Subcutaneous abdominal adipose tissue (tissue), 5 donors: ENCODE results near the gene APOBEC2.

Experiments used
- H3K27ac ChIP-seq: one replicate; pipeline ENCODE4 v1.7.0; 2013; ENCODE audit warnings: low read depth, mild to moderate bottlenecking, inconsistent platforms, low read length, moderate library complexity
- H3K27me3 ChIP-seq, 5 donors: one replicate each; pipeline ENCODE4 v1.7.0; 2013; ENCODE audit warnings: low read length in 5 of 5, inconsistent platforms in 1 of 5; ENCODE audit not compliant: control insufficient read depth in 5 of 5, insufficient read depth in 4 of 5
- H3K36me3 ChIP-seq, 5 donors: one replicate each; pipeline ENCODE4 v1.7.0; 2013; ENCODE audit warnings: low read length in 5 of 5; ENCODE audit not compliant: control insufficient read depth in 5 of 5, insufficient read depth in 5 of 5
- H3K4me1 ChIP-seq, 5 donors: one replicate each; pipeline ENCODE4 v1.7.0; 2013; ENCODE audit warnings: low read length in 5 of 5, mild to moderate bottlenecking in 3 of 5, moderate library complexity in 1 of 5; ENCODE audit not compliant: control insufficient read depth in 5 of 5, insufficient read depth in 5 of 5
- H3K4me3 ChIP-seq, 5 donors: one replicate each; pipeline ENCODE4 v1.7.0; 2013; ENCODE audit warnings: low read length in 5 of 5, low read depth in 1 of 5
- H3K9ac ChIP-seq, 5 donors: one replicate each; pipeline ENCODE4 v1.7.0; 2013; ENCODE audit warnings: low read length in 5 of 5, mild to moderate bottlenecking in 4 of 5, moderate library complexity in 3 of 5
- H3K9me3 ChIP-seq, 5 donors: one replicate each; pipeline ENCODE4 v1.7.0; 2013; ENCODE audit warnings: low read length in 5 of 5; ENCODE audit not compliant: control insufficient read depth in 5 of 5
- donor health status: healthy.
- donor health status: healthy.
- donor health status: healthy.
- donor health status: healthy.
- donor health status: healthy.

The APOBEC2 gene

DNA sequence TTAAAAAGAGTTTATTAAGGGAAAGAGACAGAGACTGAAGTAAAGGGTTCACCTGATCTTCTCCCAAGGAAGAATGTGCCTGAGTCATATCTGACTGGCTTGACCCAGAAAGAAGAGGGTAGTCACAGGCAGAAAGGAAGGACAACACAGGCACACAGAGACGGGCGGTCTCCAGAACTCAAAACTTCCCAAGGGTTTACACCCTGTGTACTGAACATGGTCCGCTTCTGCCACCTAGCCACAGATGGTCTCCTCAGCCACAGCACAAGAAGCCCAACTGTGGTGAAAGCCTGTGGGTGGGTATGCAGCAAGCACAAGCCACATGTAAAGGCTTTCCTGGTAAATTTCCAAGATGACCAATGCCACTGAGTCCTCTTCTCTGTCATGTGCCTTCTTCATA, 31.2 kb upstream of the APOBEC2 start:
- H3K9ac ChIP-seq = no peak overlapping the region
- no peaks in the 10 kb centered on the region for H3K36me3 ChIP-seq
- H3K4me3 ChIP-seq = no peak overlapping the region
- no peaks in the 10 kb centered on the region for H3K4me1 ChIP-seq
- peaks cover 0 to 8% (median 0%) of the 10 kb centered on the region in 5 donors for H3K9me3 ChIP-seq
- H3K27me3 ChIP-seq = no peaks in the 10 kb centered on the region
- H3K27ac ChIP-seq = no peak overlapping the region

DNA sequence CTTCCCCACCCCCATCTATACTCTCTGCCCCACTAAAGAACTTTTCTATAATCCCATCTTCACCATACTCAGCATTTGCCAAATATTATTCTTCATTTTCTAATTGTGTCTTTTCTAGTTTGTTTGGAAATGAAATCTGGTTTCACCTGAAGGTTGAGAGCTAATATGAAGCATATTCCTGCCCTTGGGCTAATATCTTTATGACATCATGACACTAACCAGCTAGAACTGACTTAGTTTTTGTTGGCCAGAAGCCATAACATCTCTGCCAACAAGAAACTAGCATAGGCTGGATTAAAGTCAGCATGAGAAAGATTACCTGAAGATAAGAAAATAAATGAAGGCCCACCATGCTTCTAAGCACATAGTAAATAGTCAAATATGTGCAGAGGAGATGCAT, 30.7 kb upstream of the APOBEC2 start:
- no peak overlapping the region for H3K27ac ChIP-seq
- no peak overlapping the region for H3K4me3 ChIP-seq
- no peaks in the 10 kb centered on the region for H3K27me3 ChIP-seq
- H3K9ac ChIP-seq = no peak overlapping the region
- H3K36me3 ChIP-seq = no peaks in the 10 kb centered on the region
- H3K9me3 ChIP-seq = peaks cover 0 to 8% (median 0%) of the 10 kb centered on the region in 5 donors
- peaks cover 0 to 2% (median under 1%) of the 10 kb centered on the region in 5 donors for H3K4me1 ChIP-seq

DNA sequence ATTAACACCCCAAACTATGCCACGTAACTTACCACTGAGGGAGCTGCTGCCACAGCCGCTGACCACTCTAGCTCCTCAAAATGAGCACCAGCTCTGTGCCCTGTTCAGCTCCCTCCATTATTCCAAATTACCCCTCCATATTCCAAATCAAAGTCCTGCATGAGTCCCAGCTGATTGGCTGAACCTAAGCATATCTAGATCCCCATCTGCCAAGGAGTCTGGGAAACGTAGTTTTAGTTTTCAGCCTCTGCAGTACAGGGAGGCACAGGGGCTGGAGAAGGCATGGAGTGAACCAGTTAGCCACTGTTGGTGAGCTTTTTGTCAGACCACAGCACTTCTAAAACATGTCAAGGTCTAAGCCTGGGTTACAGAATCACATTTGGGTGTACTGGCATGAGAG, 29.9 kb upstream of the APOBEC2 start:
- Histone ChIP-seq H3K9ac (no peak overlapping the region), H3K9me3 (peaks cover 0 to 5% (median 0%) of the 10 kb centered on the region in 5 donors), H3K27ac (no peak overlapping the region), H3K27me3 (no peaks in the 10 kb centered on the region), H3K36me3 (no peaks in the 10 kb centered on the region), H3K4me3 (no peak overlapping the region), H3K4me1 (peaks cover 3 to 10% (median 9%) of the 10 kb centered on the region in 5 donors)

DNA sequence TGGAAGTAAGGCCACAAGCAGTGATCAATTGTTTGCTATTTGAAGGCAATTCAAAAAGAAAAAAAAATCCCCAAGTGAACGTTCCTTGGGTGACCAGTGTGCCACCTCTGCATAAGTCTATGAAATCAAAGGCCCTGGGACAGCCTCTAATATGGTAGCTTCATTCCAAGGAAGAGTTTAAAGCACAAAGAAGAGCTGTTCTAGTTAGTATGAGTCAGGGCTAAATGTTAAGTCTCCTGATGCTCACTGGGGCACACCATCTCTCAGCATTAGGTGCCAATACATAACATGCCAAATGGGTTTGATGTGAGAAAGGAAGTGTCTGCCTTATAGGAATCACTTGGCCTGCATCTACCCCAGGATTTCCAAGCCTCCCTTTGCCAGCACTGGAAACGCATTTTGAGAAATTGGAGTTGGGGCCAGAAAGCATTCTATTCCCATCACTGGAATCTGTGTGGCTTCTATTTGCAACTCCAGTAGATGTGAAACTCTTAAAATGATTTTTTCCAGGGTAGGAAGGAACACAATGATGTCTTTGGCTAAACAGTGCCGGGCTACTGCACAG, 27.0 kb upstream of the APOBEC2 start:
- Histone ChIP-seq H3K36me3 (no peaks in the 10 kb centered on the region), H3K9me3 (no peaks in the 10 kb centered on the region), H3K9ac (no peak overlapping the region), H3K4me3 (no peak overlapping the region), H3K4me1 (peaks cover 3 to 19% (median 15%) of the 10 kb centered on the region in 5 donors), H3K27ac (no peak overlapping the region), H3K27me3 (no peaks in the 10 kb centered on the region)

DNA sequence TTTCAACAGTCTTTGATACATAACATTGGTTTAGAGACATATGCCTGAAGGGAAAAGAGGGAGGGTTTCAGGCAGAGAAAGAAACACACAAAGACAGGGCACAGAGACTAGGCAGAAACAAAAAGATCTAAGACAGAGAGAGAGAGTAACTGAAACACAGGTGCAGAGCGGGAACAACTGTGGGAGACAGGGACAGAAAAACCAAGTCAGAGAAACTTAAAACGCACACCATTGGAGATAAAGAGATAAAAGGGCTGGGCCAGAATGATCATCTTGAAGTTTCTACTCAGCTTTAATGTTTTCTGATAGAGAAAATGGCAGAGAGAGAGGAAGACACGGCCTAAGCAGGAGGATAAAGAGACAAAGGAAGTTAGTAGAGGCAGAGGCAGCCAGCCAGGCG, 25.8 kb upstream of the APOBEC2 start:
- no peak overlapping the region for H3K27ac ChIP-seq
- no peaks in the 10 kb centered on the region for H3K36me3 ChIP-seq
- H3K9me3 ChIP-seq = no peaks in the 10 kb centered on the region
- peak overlapping the region in 4 of 5 donors; percentile 62 to 77 (median 74) for H3K4me3 ChIP-seq
- peak overlapping the region in 3 of 5 donors; percentile 50 to 70 (median 56) for H3K9ac ChIP-seq
- no peaks in the 10 kb centered on the region for H3K27me3 ChIP-seq
- peaks cover 3 to 19% (median 15%) of the 10 kb centered on the region in 5 donors for H3K4me1 ChIP-seq

DNA sequence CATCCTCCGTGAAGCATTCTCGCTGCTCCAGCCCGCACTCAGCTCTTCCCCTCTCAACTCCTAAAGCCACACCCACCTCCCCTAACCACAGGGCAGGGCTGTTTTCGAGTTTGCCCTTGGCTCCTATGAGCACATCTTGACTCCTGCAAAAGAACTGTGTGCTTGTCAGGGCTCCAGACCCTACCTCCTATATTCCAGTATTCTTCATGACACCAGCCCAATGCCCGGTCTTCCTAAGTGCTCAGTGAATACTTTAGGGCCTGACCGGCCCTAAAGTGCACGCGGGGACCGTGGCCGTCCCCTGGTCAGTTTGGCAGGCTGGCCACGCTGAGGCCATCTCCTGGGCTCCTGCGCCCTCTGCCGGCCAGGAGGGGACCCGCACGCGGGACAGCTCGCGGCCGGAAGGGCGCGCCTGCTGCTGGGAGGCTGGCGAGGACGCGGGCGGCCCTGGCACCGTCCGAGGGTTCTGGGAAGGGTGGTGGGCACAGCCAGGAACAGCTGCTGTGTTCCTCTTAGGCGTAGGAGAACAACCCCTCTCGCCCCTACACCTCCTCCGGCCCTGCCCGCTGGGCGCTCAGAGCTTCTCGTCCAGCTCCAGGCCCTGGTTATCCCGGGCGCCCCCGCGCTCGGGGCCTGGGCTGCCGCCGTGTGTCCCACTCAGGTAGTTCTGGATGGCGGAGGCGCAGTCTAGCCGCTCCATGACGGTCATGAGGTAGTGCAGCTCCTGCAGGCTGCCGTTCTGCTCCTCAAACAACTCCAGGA, 25.0 kb upstream of the APOBEC2 start:
- H3K9me3 ChIP-seq = no peaks in the 10 kb centered on the region
- H3K27me3 ChIP-seq = no peaks in the 10 kb centered on the region
- H3K4me3 ChIP-seq = peak overlapping the region; percentile 51 to 77 (median 73)
- H3K4me1 ChIP-seq = peaks cover 3 to 19% (median 15%) of the 10 kb centered on the region in 5 donors
- H3K27ac ChIP-seq = no peak overlapping the region
- peak overlapping the region in 4 of 5 donors; percentile 17 to 70 (median 62) for H3K9ac ChIP-seq
- H3K36me3 ChIP-seq = no peaks in the 10 kb centered on the region

DNA sequence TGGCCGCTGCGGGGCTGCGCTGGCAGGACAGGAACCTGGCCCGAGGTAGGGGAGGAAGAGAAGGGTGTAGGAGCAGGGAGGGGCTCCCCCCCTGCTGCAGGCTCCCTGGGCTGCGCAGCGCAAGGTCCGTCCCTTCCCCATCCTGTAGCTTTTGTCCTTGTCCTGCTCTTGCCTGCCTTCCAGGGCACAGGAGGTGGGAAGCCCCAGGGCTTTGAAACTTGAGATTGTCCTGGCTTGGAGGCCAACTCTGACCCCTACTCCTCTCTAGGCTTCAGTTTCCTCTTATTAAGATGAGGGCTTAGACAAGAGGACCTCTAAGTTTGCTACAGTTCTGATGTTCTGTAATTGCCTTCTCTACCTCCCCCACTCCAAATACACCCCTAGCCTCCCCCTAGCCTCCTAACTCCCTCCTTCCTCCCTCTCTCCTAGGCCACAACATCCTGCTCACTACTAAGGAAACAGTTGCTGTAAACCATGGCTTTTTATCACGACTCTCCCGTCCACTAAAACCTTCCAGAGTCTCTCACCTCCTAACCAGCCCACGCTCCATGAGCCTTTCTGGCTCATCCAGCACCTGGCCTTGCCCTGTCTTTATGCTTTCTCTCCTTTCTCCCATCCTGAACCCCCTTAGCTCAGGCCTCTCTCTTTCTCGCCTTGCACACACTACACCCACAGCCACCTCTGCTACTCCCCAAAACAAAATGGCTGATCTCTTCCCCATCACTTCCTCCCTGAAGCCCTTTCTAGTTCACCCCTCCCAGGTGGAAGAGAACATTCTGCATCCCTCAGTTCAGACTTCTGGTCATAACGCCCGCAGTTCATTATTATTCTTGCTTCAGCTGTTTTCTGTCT, 24.2 kb upstream of the APOBEC2 start:
- Histone ChIP-seq H3K9me3 (no peaks in the 10 kb centered on the region), H3K9ac (peak overlapping the region in 4 of 5 donors; percentile 17 to 70 (median 62)), H3K4me3 (peak overlapping the region in 4 of 5 donors; percentile 62 to 77 (median 74)), H3K4me1 (peaks cover 3 to 19% (median 15%) of the 10 kb centered on the region in 5 donors), H3K36me3 (no peaks in the 10 kb centered on the region), H3K27ac (no peak overlapping the region), H3K27me3 (no peaks in the 10 kb centered on the region)

DNA sequence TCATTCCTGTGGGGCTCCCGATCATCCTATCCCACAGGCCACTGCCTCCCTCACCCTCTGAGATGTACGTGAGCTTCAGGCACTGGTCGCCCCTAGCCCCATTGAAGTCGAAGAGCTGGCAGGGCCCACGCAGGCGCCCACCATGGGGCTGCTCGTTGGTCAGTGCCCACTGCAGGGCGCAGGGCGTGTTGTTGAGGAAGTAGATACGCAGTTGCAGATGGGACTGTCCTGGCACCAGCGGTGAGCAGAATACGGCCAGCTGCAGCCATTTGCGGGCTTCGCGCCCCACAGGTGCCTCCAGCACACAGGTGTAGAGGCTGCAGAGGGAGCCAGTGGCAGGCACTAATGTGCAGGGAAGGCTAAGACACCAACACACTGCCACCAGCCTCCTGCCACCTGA, 20.2 kb upstream of the APOBEC2 start:
- H3K4me3 ChIP-seq = no peak overlapping the region
- H3K27me3 ChIP-seq = no peaks in the 10 kb centered on the region
- H3K4me1 ChIP-seq = peaks cover under 1 to 11% (median 9%) of the 10 kb centered on the region in 5 donors
- no peak overlapping the region for H3K27ac ChIP-seq
- no peaks in the 10 kb centered on the region for H3K36me3 ChIP-seq
- no peaks in the 10 kb centered on the region for H3K9me3 ChIP-seq
- no peak overlapping the region for H3K9ac ChIP-seq

DNA sequence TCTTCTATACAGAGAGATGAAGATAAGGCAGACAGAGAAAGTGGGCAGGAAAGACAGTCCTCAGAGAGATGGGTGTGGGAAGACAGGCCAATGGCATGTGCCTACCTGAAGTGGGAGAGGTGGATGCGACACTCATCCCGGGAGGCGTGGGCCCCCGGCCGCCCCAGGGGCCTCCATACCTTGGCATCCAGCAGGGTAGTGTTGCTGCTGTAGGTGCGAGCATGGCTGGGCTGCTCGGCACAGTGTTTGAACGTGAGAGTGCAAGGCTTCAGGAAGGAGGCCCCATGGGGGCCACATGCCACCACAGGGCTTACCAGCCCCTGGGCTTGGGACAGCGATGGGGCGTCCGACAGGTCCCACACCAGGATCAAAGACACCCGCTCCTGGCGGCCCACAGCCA, 19.2 kb upstream of the APOBEC2 start:
- Histone ChIP-seq H3K4me1 (peaks cover 0 to 2% (median 0%) of the 10 kb centered on the region in 5 donors), H3K4me3 (no peak overlapping the region), H3K27ac (no peak overlapping the region), H3K9ac (no peak overlapping the region), H3K36me3 (no peaks in the 10 kb centered on the region), H3K9me3 (no peaks in the 10 kb centered on the region), H3K27me3 (no peaks in the 10 kb centered on the region)

DNA sequence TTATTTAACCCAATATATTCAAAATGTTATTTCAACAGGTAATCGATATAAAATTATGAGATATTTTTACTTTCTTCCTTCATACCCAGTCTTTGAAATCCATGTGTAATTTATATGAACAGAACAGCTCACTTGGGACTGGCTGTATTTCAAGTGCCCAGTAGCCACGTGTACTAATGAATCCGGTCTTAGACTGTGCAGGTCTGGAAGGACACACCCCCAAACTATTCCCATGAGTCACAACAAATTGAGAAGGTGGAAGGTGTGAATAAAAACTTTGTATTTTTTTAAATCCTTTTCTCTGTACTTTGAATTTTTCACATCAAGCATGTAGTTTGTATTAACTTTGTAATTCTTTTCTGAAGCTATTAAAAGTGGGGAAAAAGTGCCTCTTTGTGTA, 16.8 kb upstream of the APOBEC2 start:
- Histone ChIP-seq H3K9me3 (no peaks in the 10 kb centered on the region), H3K27ac (no peak overlapping the region), H3K4me3 (no peak overlapping the region), H3K36me3 (no peaks in the 10 kb centered on the region), H3K4me1 (no peaks in the 10 kb centered on the region), H3K27me3 (no peaks in the 10 kb centered on the region), H3K9ac (no peak overlapping the region)
